H1 (cell line): ENCODE data around the gene TSPAN17. TPM values are rescaled to one million over a fixed set of nuclear protein-coding genes. Genes with fewer than 3 reads are reported as not detected.

Experiments used
- CHD1 ChIP-seq: IDR thresholded peaks from 2 replicates; pipeline ENCODE4 v1.6.1; 2012; ENCODE audit warnings: low read depth, low read length, improper control_type of control experiment
- EZH2 ChIP-seq: fragments of 200-600 bp; sonication (generic); IDR thresholded peaks from 2 replicates; pipeline ENCODE4 v1.7.1; 2012; ENCODE audit warnings: low read depth, mild to moderate bottlenecking, moderate library complexity, low read length, inconsistent platforms; ENCODE audit not compliant: severe bottlenecking
- HDAC6 ChIP-seq: IDR thresholded peaks from one replicate; pipeline ENCODE4 v1.7.1; 2012; ENCODE audit warnings: low read depth, mild to moderate bottlenecking, inconsistent platforms, low read length, moderate library complexity
- JUND ChIP-seq: IDR thresholded peaks from 2 replicates; pipeline ENCODE4 v1.6.1; 2011; ENCODE audit warnings: mild to moderate bottlenecking, improper control_type of control experiment, low read length
- POLR2A ChIP-seq, 2 experiments: IDR thresholded peaks; 1 replicate in 1 of 2; 2 replicates in 1 of 2; pipeline ENCODE4 v1.6.1; 2011; ENCODE audit warnings: low read depth in 2 of 2, low read length in 2 of 2, mild to moderate bottlenecking in 2 of 2; ENCODE audit errors: control extremely low read depth in 1 of 2
- RAD21 ChIP-seq, 2 experiments: IDR thresholded peaks in 1 of 2; conservative IDR thresholded peaks in 1 of 2; 2 replicates each; pipeline ENCODE4 v1.6.1; 2011; ENCODE audit warnings: low read depth in 2 of 2, low read length in 2 of 2, improper control_type of control experiment in 1 of 2, inconsistent platforms in 1 of 2, mild to moderate bottlenecking in 1 of 2, moderate library complexity in 1 of 2
- SP1 ChIP-seq: IDR thresholded peaks from 2 replicates; pipeline ENCODE4 v1.6.1; 2011; ENCODE audit warnings: low read depth, low read length
- SP2 ChIP-seq: IDR thresholded peaks from 2 replicates; pipeline ENCODE4 v1.6.1; 2012; ENCODE audit warnings: mild to moderate bottlenecking, low read length, inconsistent platforms
- polyA plus RNA-seq, 7 experiments: library from polyadenylated mRNA; depleted of rRNA in 3 of 7; stranded (reverse) in 5 of 7; unstranded in 2 of 7; fragments of >200 nt in 5 of 7; fragments of 200-250 nt in 2 of 7; gene quantifications; 1 replicate in 5 of 7; 2 replicates in 1 of 7; 4 replicates in 1 of 7; pipeline versions ENCODE4 v1.2.1 to v1.2.3, GENCODE V29; 2011 to 2013; ENCODE audit warnings: missing spikeins in 2 of 7, mixed read lengths in 2 of 7
- total RNA-seq: library from RNA; stranded (reverse); fragmentation: NEBNext Ultra II Directional; extraction: Animal tissue kit (Norgen Biotek cat#: 25700); gene quantifications from 2 replicates; pipeline ENCODE4 v1.2.1, GENCODE V29; 2021

TSPAN17 gene
- total and polyA plus RNA-seq, 2 of the 8 experiments (the other 6 are each of a cell fraction or from before 2014, with no cell fraction given), result 41.5 to 53.7 TPM

GRCh38 chr5:176610435-176610773 is 36.9 kb upstream of the TSPAN17 start (continued):
- no peak for TF ChIP-seq EZH2
- no peak for TF ChIP-seq POLR2A (IDR thresholded peaks at IDR 0.05; ENCODE audit: control extremely low read depth in 1 of 2, low read depth in 2 of 2, low read length in 2 of 2)
- no peak for TF ChIP-seq JUND
- no peak for TF ChIP-seq CHD1
- no peak for TF ChIP-seq SP2
- TF ChIP-seq RAD21 (IDR thresholded peaks at IDR 0.05 in 1 of 2, conservative IDR thresholded peaks at IDR 0.05 in 1 of 2; ENCODE audit: low read depth in 2 of 2, low read length in 2 of 2), result no peak
- TF ChIP-seq HDAC6, result no peak
- no peak for TF ChIP-seq SP1
